DMS53 (cell line): Measurements from ENCODE around the gene CARD10.

Source experiments
- DNase-seq: peaks from one replicate; lab custom pipeline; 2025; lab: John Stamatoyannopoulos, UW

CARD10 gene

GRCh38 chr22:37525746-37526350, 6.6 kb upstream of the CARD10 start:
- DNase-seq, result no peak

- no peak for DNase-seq
These were observed 6.0 kb upstream of the CARD10 start for GRCh38 chr22:37525073-37525745.

- no peak for DNase-seq
These were observed 3.3 kb upstream of the CARD10 start for GRCh38 chr22:37522482-37522881.

GRCh38 chr22:37521236-37521739, 2.1 kb upstream of the CARD10 start:
- no peak for DNase-seq

GRCh38 chr22:37520776-37521191, 1.6 kb upstream of the CARD10 start:
- DNase-seq, result no peak

GRCh38 chr22:37518509-37519267, 527 bp downstream of the CARD10 start:
- DNase-seq, result peak; percentile 38

- no peak for DNase-seq
These were observed 1.3 kb downstream of the CARD10 start for GRCh38 chr22:37517826-37518450.

GRCh38 chr22:37516456-37516855, 2.8 kb downstream of the CARD10 start:
- DNase-seq, result no peak

GRCh38 chr22:37515901-37516300, 3.3 kb downstream of the CARD10 start:
- DNase-seq, result no peak

GRCh38 chr22:37514526-37515051, 4.6 kb downstream of the CARD10 start:
- no peak for DNase-seq

- DNase-seq, result peak; percentile 26
These were observed 7.7 kb downstream of the CARD10 start for GRCh38 chr22:37511395-37512104.

- DNase-seq, result no peak
These were observed 9.1 kb downstream of the CARD10 start for GRCh38 chr22:37510091-37510490.

GRCh38 chr22:37509059-37509860, 10.0 kb downstream of the CARD10 start:
- no peak for DNase-seq

GRCh38 chr22:37508431-37508992, 10.7 kb downstream of the CARD10 start:
- DNase-seq, result no peak

GRCh38 chr22:37507731-37508130, 11.5 kb downstream of the CARD10 start:
- no peak for DNase-seq

- DNase-seq, result no peak
These were observed 13.2 kb downstream of the CARD10 start for GRCh38 chr22:37505989-37506388.

- DNase-seq, result no peak
These were observed 13.7 kb downstream of the CARD10 start for GRCh38 chr22:37505565-37505964.

GRCh38 chr22:37504964-37505363, 14.3 kb downstream of the CARD10 start:
- DNase-seq, result no peak

- no peak for DNase-seq
These were observed 15.4 kb downstream of the CARD10 start for GRCh38 chr22:37503850-37504249.

GRCh38 chr22:37503183-37503683, 16.0 kb downstream of the CARD10 start:
- DNase-seq, result no peak
